Ecto neural progenitor cell (in vitro differentiated cells): ENCODE data around the gene ERCC2.
"Not testable (repeated sequence)": the region's sequence is repeated elsewhere in the genome, so short reads cannot be mapped to it uniquely, and the experiment has no call there.

Source experiments
- DNase-seq: peaks from one replicate; pipeline ENCODE4 v3.0.0-alpha.2; 2018; ENCODE audit warnings: low spot score

ERCC2 gene

DNA sequence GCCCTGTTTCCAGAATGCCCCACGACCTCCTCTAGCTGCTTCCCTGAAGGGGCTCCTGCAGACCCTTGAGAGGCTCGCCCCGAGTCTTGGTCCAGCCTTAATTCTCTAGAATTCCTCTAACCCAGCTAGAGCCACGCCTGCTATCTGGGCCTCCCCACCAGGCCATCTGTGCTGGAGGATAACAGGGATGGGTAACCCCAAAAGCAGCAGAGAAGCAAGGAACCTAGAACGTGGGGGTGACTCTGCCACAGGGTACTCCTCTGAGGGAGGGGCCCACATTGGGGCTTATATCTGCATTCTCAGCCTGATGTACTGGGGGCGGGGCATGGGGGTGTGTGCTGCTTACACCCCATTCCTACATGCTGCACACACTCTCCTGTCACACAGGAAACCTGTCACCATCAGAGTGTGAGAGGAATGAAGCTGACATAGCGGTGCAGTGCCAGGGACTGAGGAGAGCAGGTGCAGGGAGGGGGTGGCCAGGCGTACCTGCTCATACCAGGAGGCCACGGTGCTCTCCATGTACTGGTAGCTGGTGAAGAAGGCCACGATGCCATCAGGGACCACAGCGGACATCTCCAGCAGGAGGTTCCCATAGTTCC lies 16.0 kb downstream of the ERCC2 start:
- DNase-seq = no peak

DNA sequence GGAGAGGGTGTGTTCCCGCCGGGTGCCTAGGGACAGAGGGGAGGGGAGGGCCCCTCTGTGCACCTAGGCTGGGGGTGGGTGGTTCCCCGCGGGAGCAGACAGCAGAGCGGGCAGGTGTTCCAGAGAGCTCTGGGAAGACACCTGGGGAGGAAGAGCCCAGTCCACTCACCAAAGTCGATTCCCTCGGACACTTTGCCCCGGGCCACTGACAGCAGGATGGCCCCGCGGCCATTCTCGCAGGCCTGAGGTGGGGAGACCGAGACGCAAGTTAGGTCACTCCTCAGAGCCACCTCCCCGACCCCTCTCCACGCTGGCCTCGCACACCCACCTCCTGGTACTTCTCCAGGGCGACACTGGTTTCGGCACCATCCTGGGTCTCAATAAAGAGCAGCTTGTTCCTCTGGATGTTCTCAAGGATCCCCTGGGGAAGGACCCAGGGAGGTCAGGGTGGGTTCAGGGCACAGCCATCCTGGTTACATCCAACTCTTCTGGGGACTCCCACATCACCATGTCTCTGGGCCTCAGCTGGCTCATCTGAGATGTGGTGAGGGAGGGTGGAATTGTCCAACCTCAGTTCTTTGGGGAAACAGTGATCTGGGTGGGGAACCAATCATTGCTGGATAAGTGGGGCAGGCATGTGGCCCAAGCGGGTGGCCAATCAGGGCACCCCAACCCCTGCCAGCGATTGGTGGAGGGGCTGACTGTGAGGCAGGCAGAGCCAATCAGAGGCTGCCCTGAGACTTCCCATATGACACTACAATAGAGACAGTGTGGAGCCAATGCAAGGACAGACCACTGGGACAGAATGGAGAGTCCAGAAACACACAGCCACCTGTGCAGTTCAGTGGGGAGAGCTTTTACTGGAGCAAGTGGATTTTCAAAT lies 17.2 kb downstream of the ERCC2 start:
- DNase-seq = no peak

GRCh38 chr19:45352471-45352870 lies 17.9 kb downstream of the ERCC2 start:
- DNase-seq = no peak

DNA sequence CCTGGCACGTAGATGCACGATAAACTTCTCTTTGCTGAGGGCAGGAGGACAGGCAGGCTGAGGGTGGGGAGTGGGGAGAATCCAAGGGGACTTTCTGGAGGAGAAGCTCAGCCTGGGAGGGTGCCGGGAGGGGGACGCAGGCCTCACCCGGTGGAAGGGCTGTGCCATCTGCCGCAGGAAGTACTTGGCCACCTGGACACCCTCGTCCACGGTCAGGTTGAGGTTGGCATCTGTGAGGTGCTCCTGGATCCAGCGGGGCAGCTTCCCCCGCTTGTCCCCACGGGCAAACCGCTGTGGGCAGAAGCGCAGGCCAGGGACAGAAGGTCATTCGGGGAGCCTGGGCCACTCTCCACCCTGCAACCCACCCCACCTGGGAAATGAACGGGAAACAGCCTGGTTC lies 18.3 kb downstream of the ERCC2 start:
- no peak for DNase-seq

DNA sequence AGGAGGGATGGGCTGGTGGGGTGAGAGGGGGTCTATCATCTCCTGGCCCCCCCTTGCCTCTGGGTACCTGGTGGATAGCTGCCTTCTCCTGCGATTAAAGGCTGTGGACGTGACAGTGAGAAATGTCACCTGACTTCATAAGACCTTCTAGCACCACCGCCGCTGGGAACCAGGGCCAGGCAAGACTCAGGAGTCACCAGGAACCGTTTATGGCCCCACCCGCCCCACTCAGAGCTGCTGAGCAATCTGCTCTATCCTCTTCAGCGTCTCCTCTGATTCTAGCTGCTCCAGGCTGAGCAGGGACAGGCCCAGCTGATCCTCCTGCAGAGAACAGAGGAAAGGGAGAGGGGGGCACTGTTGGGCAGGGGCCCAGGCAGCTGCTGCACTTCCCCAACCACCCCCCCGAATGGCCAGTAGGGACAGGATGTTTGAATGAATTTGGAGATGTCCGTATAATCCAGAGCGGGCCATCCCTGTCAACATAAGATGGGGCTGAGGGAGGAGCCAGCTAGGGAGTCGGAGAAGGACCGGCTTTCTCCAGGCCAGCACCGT lies 18.9 kb downstream of the ERCC2 start:
- DNase-seq = no peak

GRCh38 chr19:45350477-45351058 lies 19.8 kb downstream of the ERCC2 start:
- no peak for DNase-seq

GRCh38 chr19:45349430-45349941 lies 20.9 kb downstream of the ERCC2 start:
- DNase-seq = no peak

- DNase-seq = no peak
Measured at GRCh38 chr19:45349126-45349415, 21.3 kb downstream of the ERCC2 start.

DNA sequence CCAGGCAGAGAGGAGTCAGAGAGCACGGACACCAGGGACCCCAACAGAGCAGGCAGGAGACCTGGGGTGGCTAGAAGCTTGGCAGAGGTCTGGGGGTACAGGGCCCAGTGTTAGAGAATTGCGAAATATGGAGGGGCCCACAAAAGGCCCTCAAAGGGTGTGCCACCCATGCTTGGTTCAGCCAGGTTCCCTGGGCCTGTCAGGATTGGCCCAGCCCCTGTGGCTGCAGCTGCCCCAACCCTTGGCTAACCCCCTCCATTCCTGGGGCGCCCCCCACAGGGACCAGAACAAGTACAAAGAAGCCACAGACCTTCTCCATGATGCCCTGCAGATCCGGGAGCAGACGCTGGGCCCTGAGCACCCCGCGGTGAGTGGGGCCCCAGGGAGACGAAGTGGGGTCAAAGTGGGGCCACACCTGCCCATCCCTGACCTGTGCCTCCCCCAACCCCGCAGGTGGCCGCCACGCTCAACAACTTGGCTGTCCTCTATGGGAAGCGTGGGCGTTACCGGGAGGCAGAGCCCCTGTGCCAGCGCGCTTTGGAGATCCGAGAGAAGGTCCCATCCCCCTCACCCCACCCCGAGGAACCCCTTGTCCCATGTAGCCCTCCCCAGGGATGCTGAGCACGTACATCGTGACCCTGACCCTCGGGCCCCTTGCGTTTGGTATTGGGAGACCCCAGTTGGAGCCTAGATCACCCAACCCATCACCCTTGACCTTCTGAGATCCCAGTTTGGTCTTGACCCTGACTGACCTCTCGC lies 21.8 kb downstream of the ERCC2 start:
- DNase-seq = no peak

- no peak for DNase-seq
Measured at GRCh38 chr19:45347570-45348366, 22.6 kb downstream of the ERCC2 start.

DNA sequence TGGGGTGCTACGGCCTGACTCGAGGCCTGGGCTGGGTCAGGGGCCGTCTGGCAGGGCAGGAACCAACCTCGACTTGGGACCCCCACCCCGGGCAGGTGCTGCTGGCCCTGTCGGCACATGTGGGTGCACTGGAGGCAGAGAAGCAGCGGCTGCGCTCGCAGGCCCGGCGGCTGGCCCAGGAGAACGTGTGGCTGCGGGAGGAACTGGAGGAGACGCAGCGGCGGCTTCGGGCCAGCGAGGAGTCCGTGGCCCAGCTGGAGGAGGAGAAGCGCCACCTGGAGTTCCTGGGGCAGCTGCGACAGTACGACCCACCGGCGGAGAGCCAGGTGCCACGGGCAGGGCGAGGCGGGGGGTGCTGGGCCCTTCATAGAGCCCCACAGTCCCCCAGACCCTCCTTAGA lies 23.9 kb downstream of the ERCC2 start:
- DNase-seq = peak; percentile 50

GRCh38 chr19:45345506-45345860 lies 24.9 kb downstream of the ERCC2 start:
- no peak for DNase-seq

DNA sequence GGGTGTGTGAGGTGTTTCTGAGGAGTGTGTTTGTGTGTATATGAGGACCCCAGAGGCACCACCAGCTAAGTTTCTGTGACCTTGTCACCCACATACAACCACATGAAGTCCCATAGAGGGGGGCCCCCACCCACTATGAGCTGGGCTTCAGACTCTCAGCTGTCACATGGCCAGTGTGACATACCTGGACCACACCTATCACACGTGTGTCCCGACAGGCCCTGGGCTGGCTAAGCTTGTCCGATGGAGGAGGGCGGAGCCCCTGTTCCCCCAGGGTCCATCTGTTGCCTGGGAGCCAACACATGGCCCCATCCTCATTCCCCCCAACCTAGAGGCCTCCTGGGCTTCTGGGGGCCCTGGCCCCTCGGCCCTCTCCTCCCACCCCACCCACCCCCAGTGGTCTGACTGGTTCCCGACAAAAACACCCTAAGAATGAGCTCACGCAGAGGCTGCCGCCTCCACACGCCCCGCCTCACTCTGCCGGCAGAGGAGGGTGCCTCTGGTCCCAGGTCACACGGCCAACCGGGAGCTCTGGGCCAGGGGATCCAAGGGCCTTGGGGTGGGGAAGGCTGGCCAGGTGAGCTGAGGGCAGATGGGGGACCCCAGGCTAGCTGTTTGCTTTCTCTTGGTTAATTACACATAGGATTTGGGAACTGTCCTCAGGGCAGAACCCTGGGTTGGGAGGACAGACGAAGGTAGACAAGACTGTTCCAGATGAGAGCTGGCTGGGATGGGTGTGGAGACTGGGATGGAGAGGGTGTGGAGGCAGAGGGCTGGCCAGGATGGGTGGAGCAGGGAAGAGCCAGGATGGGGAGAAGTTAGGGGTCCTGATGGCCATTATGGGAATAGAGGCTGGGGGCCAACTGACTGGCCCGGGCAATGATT lies 25.5 kb downstream of the ERCC2 start:
- no peak for DNase-seq

GRCh38 chr19:45342911-45343310 lies 27.5 kb downstream of the ERCC2 start:
- no peak for DNase-seq

GRCh38 chr19:45340899-45341453 lies 29.4 kb downstream of the ERCC2 start:
- DNase-seq = peak; percentile 54

DNA sequence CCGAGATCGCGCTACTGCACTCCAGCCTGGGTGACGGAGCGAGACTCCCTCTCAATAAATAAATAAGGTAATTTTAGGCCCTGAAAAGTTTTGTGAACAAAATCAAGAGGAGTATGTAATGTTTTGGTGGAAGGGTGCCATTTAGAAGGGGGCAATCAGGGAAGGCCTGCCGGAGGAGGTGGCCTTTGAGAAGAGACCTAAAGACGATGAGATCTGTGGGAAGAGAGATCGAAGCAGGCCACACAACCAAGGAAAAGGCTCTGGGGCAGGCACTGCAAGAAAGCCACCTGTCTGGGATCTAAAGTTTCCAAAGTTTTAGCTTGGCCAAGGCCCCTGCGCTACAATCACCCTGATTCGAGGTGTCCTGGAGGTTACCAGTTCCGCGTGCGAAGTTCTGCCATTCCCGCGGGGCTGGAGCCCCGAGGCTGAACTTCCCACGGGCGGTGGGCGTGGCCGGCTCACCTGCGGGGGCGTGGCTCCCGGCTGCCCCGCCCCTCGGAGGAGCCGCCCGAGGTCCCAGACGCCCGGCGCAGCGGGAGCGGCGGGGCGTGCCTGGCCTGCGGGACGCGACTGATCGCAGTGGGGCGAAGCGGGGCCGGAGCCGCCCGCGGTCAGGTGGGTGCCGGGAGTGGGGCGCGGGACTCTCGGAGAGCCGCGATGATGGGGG lies 30.0 kb downstream of the ERCC2 start, which contains the start of gene KLC3:
TSS of gene KLC3 (plus strand) at position 519 of the 667 bp plus-strand sequence. CDS start 4,792 bp downstream, outside the sequence.
- peak; percentile 68 for DNase-seq

DNA sequence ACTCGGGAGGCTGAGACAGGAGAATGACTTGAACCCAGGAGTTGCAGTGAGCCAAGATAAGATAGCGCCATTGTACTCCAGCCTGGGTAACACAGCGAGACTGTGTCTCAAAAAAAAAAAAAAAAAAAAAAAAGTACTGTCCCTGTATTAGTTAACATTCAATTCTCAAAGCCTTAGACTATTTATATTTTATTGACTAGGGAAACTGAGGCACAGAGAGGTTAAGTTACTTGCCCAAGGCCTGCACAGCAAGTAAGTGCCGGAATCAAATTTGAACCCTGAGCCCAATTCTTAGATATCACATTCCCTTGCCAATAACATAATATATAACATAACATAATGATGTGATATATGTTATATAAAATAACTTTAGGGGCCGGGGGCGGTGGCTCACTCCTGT lies 30.7 kb downstream of the ERCC2 start:
- DNase-seq = no peak

GRCh38 chr19:45336696-45337251 lies 33.6 kb downstream of the ERCC2 start:
- DNase-seq = no peak

DNA sequence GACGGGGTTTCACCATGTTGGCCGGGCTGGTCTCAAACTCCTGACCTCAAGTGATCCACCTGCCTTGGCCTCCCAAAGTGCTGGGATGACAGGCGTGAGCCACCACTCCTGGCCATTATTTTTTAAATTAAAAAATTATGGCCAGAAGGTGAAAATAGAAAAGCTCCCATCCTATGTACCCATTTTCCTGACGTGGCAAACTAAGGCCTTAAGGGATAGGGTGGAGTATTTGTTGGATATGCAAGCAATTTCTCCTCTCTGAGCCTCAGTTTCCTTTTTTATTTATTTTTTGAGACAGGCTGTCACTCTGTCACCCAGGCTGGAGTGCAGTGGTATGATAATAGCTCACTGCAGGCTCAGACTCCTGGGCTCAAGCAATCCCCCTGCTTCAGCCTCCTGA lies 35.5 kb downstream of the ERCC2 start:
- not testable (repeated sequence) for DNase-seq
